Calu3 (cell line): Measurements from ENCODE around the gene TNS1. TPM values are rescaled to one million over a fixed set of nuclear protein-coding genes. Genes with fewer than 3 reads are reported as not detected.

ENCODE experiments used
- BruUV-seq: library from RNA; stranded (reverse); fragments of 400-500 nt; replicated peaks from 2 replicates; lab custom pipeline; 2021; lab: Mats Ljungman, UMichigan
- CTCF ChIA-PET: fragments of 300-600 bp; sonication (Branson Sonifier 250); formaldehyde crosslinking; loops from one replicate; lab custom pipeline; 2022; ENCODE audit warnings: antibody characterized with exemption; lab: Charles Lee
- DNase-seq: peaks from one replicate; pipeline ENCODE4 v3.0.0; 2022
- H3K27ac Mint-ChIP-seq: one replicate; pipeline ENCODE4 v1.8.0; 2022; ENCODE audit warnings: mixed read lengths; ENCODE audit not compliant: unreplicated experiment
- H3K27me3 Mint-ChIP-seq: one replicate; pipeline ENCODE4 v1.8.0; 2022; ENCODE audit warnings: mixed read lengths; ENCODE audit not compliant: unreplicated experiment
- H3K36me3 Mint-ChIP-seq: one replicate; pipeline ENCODE4 v1.8.0; 2022; ENCODE audit warnings: mild to moderate bottlenecking, moderate library complexity, mixed read lengths; ENCODE audit not compliant: insufficient read depth, unreplicated experiment
- H3K4me1 Mint-ChIP-seq: one replicate; pipeline ENCODE4 v1.8.0; 2022; ENCODE audit warnings: mild to moderate bottlenecking, low read depth, mixed read lengths; ENCODE audit not compliant: unreplicated experiment
- H3K4me3 Mint-ChIP-seq: one replicate; pipeline ENCODE4 v1.8.0; 2022; ENCODE audit warnings: mild to moderate bottlenecking, low read depth, moderate library complexity, mixed read lengths; ENCODE audit not compliant: unreplicated experiment
- H3K9me3 Mint-ChIP-seq: one replicate; pipeline ENCODE4 v1.8.0; 2022; ENCODE audit warnings: low read depth, mixed read lengths; ENCODE audit not compliant: unreplicated experiment
- intact Hi-C: fragments of 100-400 bp; cut with micrococcal nuclease; formaldehyde crosslinking; loops from one replicate; pipeline ENCODE4 v1.10.0; 2022; ENCODE audit not compliant: unreplicated experiment
- total RNA-seq: library from RNA; stranded (reverse); gene quantifications from 2 replicates; pipeline ENCODE4 v1.2.3, GENCODE V29; 2022
- TF ChIP-seq, protein P1 (sequence below): fragments of 200-600 bp; IDR thresholded peaks from one replicate; pipeline ENCODE4 v1.8.0; 2022; ENCODE audit warnings: antibody characterized with exemption; ENCODE audit not compliant: unreplicated experiment

The TNS1 gene
- total RNA-seq, 1 experiment from 2014 or later = 2.2 TPM

DNA sequence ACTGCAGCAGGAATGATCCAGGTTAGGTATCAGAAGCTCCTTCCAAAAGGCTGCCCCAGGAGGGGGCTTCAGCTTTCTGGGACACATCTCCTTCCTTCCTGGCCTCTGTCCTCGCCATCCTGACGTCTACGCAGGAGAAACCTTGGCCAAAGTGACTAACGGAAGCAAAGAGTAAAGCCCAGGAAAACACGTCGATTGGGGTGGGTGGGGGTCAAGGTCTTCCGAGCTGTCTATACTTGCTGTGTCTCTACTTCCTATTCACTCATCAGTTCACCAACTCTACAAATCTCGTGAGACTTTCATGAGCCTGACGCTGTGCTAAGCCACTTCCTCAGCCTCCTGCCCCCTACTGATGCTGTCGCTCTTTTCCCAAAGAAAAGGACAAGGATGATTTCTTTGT lies 212.6 kb downstream of the TNS1 start:
- H3K9me3 Mint-ChIP-seq = no peaks in the 10 kb centered on the region
- H3K4me3 Mint-ChIP-seq = no peak overlapping the region
- H3K36me3 Mint-ChIP-seq = no peaks in the 10 kb centered on the region
- H3K27me3 Mint-ChIP-seq = peaks cover 39% of the 10 kb centered on the region
- H3K4me1 Mint-ChIP-seq = no peaks in the 10 kb centered on the region
- TF ChIP-seq, protein P1, sequence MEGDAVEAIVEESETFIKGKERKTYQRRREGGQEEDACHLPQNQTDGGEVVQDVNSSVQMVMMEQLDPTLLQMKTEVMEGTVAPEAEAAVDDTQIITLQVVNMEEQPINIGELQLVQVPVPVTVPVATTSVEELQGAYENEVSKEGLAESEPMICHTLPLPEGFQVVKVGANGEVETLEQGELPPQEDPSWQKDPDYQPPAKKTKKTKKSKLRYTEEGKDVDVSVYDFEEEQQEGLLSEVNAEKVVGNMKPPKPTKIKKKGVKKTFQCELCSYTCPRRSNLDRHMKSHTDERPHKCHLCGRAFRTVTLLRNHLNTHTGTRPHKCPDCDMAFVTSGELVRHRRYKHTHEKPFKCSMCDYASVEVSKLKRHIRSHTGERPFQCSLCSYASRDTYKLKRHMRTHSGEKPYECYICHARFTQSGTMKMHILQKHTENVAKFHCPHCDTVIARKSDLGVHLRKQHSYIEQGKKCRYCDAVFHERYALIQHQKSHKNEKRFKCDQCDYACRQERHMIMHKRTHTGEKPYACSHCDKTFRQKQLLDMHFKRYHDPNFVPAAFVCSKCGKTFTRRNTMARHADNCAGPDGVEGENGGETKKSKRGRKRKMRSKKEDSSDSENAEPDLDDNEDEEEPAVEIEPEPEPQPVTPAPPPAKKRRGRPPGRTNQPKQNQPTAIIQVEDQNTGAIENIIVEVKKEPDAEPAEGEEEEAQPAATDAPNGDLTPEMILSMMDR = no peak
- CTCF ChIA-PET = no interaction called here
- H3K27ac Mint-ChIP-seq = no peak overlapping the region
- no TSS peak for BruUV-seq
- DNase-seq = no peak
- intact Hi-C loops = no loop called here

DNA sequence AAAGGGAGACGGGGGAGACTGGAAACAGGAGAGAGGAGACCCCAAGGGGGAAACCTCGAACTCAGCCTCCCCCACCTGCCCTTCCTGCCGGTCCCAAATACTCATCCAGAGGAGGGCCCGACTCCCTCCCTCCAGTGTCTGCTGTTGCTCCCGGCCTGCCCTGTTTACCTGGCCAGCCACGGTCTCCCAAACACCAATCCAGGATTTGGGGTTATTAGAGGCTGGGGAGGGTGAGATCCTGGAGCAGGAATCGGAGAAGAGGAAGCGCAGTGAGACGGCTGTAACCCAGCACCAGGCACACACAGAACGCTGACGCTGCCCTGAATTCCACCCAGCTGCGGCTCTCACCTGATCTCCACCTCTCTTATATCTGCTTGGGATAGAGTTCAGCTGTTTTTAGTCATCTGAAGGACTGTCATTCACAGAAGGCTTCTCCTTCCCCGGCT lies 213.0 kb downstream of the TNS1 start:
- intact Hi-C loops = loop anchor here (1.0 kb wide), 2 partner anchors 97 to 199 kb away; no protein-coding TSS in a partner anchor
- Mint-ChIP-seq H3K9me3 (no peaks in the 10 kb centered on the region), H3K36me3 (no peaks in the 10 kb centered on the region), H3K27ac (no peak overlapping the region), H3K4me1 (no peaks in the 10 kb centered on the region), H3K27me3 (peaks cover 39% of the 10 kb centered on the region), H3K4me3 (no peak overlapping the region)
- no TSS peak for BruUV-seq
- no peak for DNase-seq
- CTCF ChIA-PET = interaction anchor here (1.0 to 2.0 kb wide), 4 partner anchors 97 to 279 kb away, joined by 4 to 16 read pairs (median 6); partner anchors contain the start of gene RUFY4
- TF ChIP-seq, protein P1 = no peak

DNA sequence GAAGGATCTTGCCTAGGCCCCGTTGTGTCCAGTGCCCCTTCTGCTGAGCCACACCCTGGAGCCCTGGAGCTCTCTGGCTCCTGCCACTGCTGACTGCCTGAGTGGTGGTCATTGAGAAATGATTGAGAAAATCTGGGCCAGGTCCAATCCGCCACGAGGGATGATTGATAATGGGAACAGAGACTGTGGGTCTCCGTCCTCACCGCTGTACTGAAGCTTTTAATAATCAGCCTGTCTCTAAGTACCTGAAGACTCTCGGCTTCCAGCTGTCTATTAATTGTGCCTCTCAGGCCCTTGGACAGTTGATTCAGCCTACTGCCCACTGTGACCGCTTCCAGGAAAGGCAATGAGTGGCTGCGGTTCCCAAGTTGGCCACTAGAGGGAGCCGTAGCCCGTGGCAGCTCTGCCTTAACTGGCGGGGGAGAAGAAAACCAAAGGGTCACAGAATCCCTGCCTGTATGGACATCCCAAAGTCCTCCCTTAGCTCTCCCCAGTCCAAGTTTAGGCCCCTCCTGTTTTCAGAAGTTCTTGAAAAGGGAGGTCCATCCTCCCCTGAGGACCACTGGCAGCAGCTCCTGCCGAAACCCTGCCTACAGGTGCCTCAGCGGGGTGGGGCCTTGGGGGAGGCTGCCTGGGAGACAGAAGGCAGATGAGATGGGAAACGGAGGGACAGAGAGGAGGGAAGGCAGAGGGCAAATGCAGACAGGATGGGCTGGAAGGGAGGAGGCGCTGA lies 213.6 kb downstream of the TNS1 start:
- intact Hi-C loops = loop anchor here (1.0 kb wide), 2 partner anchors 97 to 199 kb away; no protein-coding TSS in a partner anchor
- no peaks in the 10 kb centered on the region for H3K36me3 Mint-ChIP-seq
- no TSS peak for BruUV-seq
- peak; percentile 83 for DNase-seq
- TF ChIP-seq, protein P1 = peak; percentile 98
- H3K27me3 Mint-ChIP-seq = peaks cover 39% of the 10 kb centered on the region
- no peak overlapping the region for H3K4me3 Mint-ChIP-seq
- no peaks in the 10 kb centered on the region for H3K9me3 Mint-ChIP-seq
- no peak overlapping the region for H3K27ac Mint-ChIP-seq
- CTCF ChIA-PET = interaction anchor here (0.6 to 2.0 kb wide), 7 partner anchors 97 to 387 kb away, joined by 3 to 16 read pairs (median 4); partner anchors contain the start of gene RUFY4
- H3K4me1 Mint-ChIP-seq = no peaks in the 10 kb centered on the region

DNA sequence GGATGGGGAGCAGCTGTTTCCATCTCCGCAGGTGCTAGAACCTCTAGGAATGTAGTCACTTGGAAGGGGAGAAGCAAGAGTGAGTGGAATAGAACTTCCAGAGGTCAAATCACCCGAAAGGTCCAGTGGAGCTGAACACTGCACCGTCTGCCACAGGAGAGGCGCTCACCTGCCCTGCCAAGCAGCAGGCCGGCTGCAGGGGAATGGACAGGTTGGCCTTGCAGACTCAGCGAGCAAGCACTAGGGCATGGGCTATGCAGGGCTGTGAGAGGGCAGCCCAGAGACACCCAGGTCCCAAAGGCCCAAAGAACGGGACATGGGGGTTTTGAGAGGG lies 214.2 kb downstream of the TNS1 start:
- no peaks in the 10 kb centered on the region for H3K4me1 Mint-ChIP-seq
- no peaks in the 10 kb centered on the region for H3K9me3 Mint-ChIP-seq

More for the DNA sequence above, 214.2 kb downstream of the TNS1 start:
- Mint-ChIP-seq H3K27me3 (peaks cover 40% of the 10 kb centered on the region), H3K27ac (no peak overlapping the region), H3K4me3 (no peak overlapping the region), H3K36me3 (no peaks in the 10 kb centered on the region)
- TF ChIP-seq, protein P1 = no peak
- no TSS peak for BruUV-seq
- CTCF ChIA-PET = interaction anchor here (0.6 to 2.0 kb wide), 7 partner anchors 98 to 387 kb away, joined by 3 to 16 read pairs (median 4); partner anchors contain the start of gene RUFY4
- DNase-seq = no peak
- intact Hi-C loops = loop anchor here (1.0 kb wide), 2 partner anchors 98 to 200 kb away; no protein-coding TSS in a partner anchor
